Measurements from ENCODE around the gene RPLP1.

Gene RPLP1

GRCh38 chr15:69499521-69500211 is 47.0 kb downstream of the RPLP1 start:
- DNase-seq: no peak

DNA sequence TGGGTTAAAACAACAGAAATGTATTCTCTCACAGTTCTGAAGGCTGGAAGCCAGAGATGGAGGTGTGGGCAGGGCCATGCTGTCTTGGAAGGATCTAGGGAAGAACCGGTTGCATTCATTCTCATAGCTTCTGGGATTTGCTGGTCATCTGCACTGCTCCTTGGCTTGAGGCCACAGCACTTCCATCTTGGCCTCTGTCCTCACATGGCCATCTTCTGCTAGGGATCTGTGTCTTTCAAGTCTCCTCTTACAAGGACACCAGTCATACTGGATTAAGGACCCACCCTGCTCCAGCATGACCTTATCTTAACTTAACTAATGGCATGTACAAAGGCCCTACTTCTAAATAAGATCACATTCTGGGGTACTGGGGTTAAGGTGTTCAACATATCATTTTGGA is 47.7 kb downstream of the RPLP1 start:
- DNase-seq: no peak

GRCh38 chr15:69501456-69501855 is 48.8 kb downstream of the RPLP1 start:
- DNase-seq: no peak

GRCh38 chr15:69502470-69503045 is 49.9 kb downstream of the RPLP1 start:
- no peak for DNase-seq

DNA sequence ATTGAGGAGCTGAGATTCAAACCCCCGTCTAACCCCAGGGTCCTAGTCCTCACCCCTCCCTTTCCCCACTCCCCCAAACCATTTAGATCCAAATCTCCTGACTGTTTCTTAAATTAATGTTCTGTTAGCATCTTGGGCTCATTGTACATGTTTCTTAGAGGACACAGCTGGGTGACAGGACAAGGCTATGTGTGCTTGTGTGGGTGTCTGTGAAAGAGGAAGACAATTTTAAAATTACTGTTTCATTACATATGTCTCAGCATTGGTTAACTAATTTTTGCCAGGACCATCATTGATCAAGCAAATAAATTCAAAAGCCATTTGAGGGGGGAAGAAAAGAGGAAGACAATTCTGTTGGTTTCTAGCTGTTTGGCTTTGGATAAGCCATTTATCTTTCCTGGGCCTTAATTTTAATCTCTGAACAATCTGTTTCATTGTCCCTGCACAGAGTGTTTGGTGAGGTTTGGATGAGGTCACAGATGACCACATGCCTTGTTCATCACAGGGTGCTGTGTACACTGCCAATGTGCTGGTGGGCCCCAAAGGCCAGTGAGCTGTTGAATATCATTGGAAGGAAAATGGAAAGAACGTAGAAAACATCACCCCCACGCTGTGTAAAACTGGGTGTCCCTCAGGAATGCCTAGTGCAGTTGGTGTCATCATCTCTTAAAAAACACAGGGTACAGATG is 51.9 kb downstream of the RPLP1 start:
- DNase-seq: no peak

All from activated T-cell treated with anti-CD3 and anti-CD28 coated beads, Interleukin-2, amount 50 U/mL, for 48 hours (primary cell).